ENCODE data around the gene TTN.

DNA sequence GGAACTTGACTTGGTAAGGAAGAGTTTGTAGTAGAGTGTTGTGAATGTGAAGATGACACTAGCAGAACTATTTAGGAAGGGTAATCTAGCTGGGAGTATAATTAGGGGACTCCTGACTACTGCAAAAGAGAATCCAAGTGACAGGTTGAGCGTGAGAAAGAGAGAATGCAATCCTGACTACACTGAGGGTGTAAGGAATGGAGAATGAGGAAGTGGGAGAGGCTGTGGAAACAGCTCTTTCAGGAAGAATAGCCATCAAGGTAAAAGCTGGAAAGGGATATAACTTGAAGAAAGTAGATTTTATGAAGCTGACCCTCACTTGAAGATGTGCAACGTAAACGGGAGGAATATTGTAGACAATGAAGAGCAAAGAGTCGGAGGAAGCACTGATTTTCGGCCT is 41.1 kb upstream of the TTN start:
- TF ChIP-seq, protein P1, sequence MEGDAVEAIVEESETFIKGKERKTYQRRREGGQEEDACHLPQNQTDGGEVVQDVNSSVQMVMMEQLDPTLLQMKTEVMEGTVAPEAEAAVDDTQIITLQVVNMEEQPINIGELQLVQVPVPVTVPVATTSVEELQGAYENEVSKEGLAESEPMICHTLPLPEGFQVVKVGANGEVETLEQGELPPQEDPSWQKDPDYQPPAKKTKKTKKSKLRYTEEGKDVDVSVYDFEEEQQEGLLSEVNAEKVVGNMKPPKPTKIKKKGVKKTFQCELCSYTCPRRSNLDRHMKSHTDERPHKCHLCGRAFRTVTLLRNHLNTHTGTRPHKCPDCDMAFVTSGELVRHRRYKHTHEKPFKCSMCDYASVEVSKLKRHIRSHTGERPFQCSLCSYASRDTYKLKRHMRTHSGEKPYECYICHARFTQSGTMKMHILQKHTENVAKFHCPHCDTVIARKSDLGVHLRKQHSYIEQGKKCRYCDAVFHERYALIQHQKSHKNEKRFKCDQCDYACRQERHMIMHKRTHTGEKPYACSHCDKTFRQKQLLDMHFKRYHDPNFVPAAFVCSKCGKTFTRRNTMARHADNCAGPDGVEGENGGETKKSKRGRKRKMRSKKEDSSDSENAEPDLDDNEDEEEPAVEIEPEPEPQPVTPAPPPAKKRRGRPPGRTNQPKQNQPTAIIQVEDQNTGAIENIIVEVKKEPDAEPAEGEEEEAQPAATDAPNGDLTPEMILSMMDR (IDR thresholded peaks at IDR 0.05 in 2 of 3, conservative IDR thresholded peaks at IDR 0.05 in 1 of 3; ENCODE audit: borderline replicate concordance in 1 of 3, insufficient read depth in 1 of 3, low read depth in 2 of 3, low read length in 2 of 3) = no peak
- TF ChIP-seq POLR2A (IDR thresholded peaks at IDR 0.05; ENCODE audit: borderline replicate concordance, extremely low read depth, insufficient read depth, insufficient read length) (no peak), CEBPB (IDR thresholded peaks at IDR 0.05; ENCODE audit: low read depth) (no peak), SIN3A (IDR thresholded peaks at IDR 0.05; ENCODE audit: low read depth) (no peak), EZH2 (IDR thresholded peaks at IDR 0.05) (no peak), JUND (IDR thresholded peaks at IDR 0.05) (no peak)

All from HCT116 (cell line).